GM18858 (cell line): ENCODE measurements around the gene SECISBP2.
"Not testable (repeated sequence)": the region's sequence is repeated elsewhere in the genome, so short reads cannot be mapped to it uniquely, and the experiment has no call there.

Experiments
- ATAC-seq: cut with Tn5 transposase; IDR thresholded peaks from one replicate; pipeline ENCODE4 v1.9.1; 2021; ENCODE audit not compliant: unreplicated experiment

The SECISBP2 gene

GRCh38 chr9:89309608-89310474 is 8.5 kb upstream of the SECISBP2 start:
- no peak for ATAC-seq

GRCh38 chr9:89310475-89311345 is 7.6 kb upstream of the SECISBP2 start, which contains the start of gene CKS2:
Gene CKS2, plus strand, starts transcription at chr9:89311195. Its CDS starts 98 bp downstream, at chr9:89311293.
- peak; percentile 89 for ATAC-seq

- ATAC-seq, result no peak
These were observed 6.7 kb upstream of the SECISBP2 start for GRCh38 chr9:89311346-89312221.

DNA sequence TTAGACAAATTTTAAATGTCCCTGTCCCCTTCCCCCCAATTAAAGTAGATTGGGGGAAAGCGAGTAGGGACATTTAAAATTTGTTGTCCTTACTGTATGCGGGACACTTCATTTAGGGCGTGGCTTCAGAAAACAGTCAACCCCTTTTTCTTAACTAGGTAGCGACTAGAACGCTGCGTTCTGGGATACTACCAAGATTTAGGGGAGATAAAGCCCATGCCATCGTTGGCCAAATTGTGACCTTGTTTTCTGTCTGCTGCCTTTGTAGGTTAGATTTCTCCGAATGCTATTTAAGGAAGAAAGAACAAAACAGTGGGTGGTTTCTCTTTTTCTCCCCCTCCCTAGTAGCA is 6.1 kb upstream of the SECISBP2 start:
- ATAC-seq, result no peak

DNA sequence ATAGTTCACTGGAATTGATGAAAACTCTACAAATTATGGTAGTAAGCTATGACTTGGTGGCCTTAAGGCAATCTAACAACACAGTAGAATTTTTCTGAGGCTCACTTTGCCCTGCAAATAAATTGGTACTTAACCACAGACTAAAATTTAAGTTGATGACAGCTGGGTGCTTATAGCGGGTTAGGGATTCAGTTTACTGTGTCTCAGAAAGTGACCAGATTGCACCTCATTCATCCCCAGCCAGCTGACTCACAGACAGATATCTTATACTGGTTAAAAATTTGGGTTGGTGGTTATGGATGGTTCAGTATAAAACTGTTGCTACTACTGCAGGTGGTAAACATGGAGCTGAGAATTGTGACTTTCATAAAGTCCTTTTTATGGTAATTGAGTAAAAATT is 4.5 kb upstream of the SECISBP2 start:
- no peak for ATAC-seq

GRCh38 chr9:89314955-89315354 is 3.3 kb upstream of the SECISBP2 start:
- no peak for ATAC-seq

DNA sequence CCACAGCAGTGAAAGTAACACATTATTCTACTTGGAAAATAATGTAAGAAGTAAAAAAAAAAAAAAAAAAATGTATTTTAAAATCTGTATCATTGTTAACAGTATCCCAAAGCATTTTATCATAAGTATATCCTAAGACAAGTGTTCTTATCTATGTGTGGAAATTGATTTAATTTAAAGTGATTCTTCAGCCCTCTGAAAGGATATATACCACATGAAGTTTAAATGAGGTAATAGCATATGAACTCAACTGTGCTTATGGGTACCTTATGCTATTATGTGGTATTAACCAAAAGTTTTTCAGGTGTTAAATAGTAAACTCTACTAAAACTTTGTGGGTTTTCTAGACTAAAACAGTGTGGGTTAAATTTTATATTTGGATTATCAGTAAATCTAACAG is 2.8 kb upstream of the SECISBP2 start:
- ATAC-seq, result no peak

DNA sequence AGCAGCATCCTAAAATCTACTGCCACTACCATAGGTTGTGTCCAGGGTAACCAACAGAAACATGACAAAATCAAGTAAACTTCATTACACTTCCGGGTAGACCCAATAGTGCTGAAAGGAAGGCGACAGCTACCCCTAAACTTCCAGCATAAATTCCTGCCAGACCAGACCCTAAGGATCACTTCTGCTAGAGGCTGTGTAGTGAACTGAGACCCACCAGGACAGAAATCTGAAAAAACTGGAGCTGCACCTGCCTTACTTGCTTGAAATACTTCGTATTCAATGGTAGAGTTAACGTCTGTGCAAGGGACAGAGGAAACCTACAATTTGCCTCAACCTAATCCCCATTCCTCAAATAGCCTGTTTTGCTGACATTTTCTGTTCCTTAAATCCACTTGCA is 1.0 kb upstream of the SECISBP2 start:
- ATAC-seq, result no peak

DNA sequence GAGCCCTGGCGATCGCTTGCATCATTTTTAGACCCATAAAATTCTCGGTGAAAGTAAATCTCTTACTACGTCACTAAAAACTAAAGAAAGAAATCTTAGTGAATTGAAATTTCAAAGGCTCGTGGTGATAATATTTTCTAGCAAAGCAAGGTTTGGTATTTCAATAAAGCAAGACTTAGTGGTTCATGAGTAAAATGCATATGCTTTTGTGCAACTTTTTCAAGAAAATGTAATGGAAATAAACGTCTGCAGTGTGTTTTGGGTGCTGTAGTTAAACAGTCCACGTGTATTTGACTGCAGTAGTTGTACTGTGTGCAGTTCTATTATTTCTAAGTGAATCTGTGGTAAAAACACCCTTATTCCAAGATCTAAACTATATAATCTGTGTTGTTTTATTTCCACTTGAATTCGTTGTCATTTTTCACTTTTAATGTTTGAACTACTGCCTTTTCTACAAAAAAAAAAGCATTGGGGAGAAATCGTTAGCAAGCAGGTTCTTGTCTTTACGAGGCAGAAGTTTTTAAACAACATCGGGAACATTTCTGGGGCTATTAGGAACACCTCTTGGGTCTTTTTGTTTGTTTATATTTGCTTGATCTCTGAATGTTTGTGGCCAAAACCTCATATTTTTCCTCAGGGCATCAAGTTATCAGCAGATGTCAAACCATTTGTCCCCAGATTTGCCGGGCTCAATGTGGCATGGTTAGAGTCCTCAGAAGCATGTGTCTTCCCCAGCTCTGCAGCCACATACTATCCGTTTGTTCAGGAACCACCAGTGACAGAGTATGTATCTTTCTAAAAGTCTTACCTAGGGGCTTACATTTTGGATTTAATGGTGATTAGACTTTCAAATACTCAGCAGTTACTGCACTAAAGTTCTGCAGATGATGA is 960 bp downstream of the SECISBP2 start:
- no peak for ATAC-seq

DNA sequence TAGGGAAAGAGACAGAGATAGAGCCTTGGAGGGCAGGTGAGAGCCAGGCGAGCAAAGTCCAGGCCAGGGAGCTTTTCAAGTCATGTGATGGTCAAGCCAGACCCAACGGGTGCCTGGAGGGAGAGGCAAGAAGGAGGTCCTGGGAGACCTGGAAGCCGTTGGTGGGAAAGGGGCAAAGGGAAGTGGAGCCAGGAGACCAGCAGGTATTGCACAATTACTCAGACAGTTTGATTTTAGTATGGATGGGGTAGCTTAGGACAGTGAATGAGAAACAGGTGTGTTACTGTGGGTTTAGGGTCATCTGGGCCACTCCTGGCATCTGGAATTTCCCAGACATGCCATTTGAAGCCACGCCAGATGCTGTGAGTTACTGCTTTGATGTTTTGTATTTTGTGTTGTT is 5.1 kb downstream of the SECISBP2 start:
- no peak for ATAC-seq

GRCh38 chr9:89325733-89326132 is 7.4 kb downstream of the SECISBP2 start:
- ATAC-seq, result no peak

DNA sequence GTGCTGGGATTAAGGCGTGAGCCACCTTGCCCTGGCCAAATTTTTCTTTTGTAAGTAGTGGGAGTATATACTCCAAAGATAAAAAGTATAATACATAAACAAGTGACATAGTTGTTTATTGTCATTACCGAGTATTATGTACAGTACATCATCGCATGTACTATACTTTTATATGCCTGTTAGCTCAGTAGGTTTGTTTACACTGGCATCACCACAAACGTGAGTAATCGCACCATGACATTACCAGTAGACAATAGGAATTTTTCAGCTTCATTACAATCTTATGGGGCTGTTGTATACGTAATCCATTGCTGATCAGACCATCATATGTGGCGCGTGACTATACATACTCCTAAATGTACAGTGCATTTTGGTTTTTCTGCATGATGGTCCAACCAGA is 9.8 kb downstream of the SECISBP2 start:
- ATAC-seq, result no peak

DNA sequence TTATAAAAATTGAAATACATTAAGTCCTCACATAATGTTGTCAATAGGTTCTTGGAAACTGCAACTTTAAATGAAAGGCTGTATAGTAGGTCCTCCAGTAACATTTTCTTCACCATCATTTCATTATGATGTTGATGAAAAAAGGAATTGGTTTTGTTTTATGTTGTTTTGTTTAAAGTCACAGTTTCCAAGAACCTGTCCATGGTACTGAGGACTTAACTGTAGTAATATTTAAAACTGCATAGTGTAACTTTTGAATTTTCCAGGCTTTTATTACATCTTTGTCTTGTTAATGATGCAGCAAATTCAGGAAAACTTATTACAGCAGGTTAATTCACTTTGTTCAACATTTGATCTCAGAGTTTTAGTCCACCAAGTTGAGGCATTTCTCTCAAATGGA is 11.6 kb downstream of the SECISBP2 start:
- no peak for ATAC-seq

GRCh38 chr9:89330513-89330912 is 12.2 kb downstream of the SECISBP2 start:
- ATAC-seq, result no peak

GRCh38 chr9:89339807-89340206 is 21.5 kb downstream of the SECISBP2 start:
- peak; percentile 22 for ATAC-seq

DNA sequence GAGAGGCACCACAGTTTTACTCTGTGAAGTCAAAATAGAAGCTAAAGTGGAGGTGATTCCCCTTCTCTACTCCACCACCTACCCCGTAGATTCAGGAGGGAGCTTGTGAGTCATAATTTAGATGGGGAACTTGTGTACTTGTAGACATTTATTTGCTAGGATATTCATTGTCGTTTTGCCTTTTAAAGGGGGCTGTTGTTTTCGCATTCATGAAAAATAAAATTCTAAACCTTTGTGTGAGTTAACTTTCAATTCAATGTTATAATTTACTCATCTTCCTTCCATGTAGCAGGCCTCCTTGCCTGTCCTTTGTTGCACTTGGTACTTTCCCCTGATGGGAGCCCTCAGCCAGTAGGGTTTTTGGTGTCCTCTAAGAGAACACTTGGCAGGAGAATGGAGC is 22.0 kb downstream of the SECISBP2 start:
- peak; percentile 61 for ATAC-seq

- no peak for ATAC-seq
These were observed 23.9 kb downstream of the SECISBP2 start for GRCh38 chr9:89342213-89342612.

GRCh38 chr9:89342948-89343347 is 24.6 kb downstream of the SECISBP2 start:
- ATAC-seq, result no peak

DNA sequence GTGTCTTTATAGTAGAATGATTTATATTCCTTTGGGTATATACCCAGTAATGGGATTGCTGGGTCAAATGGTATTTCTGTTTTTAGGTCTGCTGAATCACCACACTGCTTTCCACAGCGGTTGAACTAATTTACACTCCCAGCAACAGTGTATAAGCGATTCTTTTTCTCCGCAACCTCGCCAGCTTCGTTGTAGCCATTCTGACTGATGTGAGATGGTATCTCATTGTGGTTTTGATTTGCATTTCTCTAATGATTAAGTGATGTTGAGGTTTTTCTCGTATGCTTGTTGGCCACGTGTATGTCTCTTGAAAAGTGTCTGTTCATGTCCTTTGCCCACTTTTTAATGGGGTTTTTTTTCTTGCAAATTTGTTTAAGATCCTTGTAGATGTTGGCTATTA is 25.5 kb downstream of the SECISBP2 start:
- not testable (repeated sequence) for ATAC-seq

- no peak for ATAC-seq
These were observed 27.2 kb downstream of the SECISBP2 start for GRCh38 chr9:89345476-89345875.
